HFF-Myc (cell line): ENCODE data around the gene PPEF2.
A peak's percentile ranks its signal among the peaks of the same experiment; 100 is the strongest.
"Not testable (repeated sequence)": the region's sequence is repeated elsewhere in the genome, so short reads cannot be mapped to it uniquely, and the experiment has no call there.

Experiments
- DNase-seq: peaks from one replicate; pipeline ENCODE4 v3.0.0-alpha.2; 2011; ENCODE audit warnings: low read depth; ENCODE audit errors: extremely low read depth
- H3K4me3 ChIP-seq: replicated peaks from 2 replicates; pipeline ENCODE4 v1.5.1; 2011; ENCODE audit warnings: low read depth, mild to moderate bottlenecking, control low read depth, low read length
- CTCF ChIP-seq: IDR thresholded peaks from 2 replicates; pipeline ENCODE4 v1.5.1; 2012; ENCODE audit warnings: mild to moderate bottlenecking, low read depth, low read length, control low read depth; ENCODE audit errors: missing control alignments

PPEF2 gene

DNA sequence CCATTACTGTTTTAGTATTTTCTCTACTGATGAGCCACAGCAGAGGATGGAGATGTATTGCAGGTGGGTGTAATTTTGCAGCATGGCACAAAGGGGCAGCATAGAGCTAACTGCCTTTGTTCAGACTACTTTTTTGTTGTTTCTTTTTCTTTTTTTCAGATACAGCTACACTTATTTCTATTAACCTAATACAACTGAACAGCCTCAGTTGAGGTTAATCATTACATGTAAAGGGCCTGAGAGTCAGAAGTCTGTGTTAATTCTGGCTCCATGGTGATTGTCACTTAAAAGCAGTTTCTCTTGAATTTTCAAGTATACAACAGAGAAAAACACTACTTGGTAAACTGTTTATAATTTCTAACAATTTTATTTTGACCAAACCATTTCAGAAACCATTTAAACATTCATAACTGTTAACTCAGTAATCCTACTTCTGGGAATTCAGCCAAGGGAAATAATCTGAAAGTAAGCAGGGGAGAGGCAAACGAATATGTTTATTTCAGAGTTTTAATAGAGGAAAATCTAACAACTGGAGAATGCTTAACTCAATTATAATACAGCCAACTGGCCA is 13.9 kb upstream of the PPEF2 start:
- TF ChIP-seq CTCF = peak; percentile 72
- peak; percentile 33 for DNase-seq
- H3K4me3 ChIP-seq = no peak overlapping the region

GRCh38 chr4:75912968-75913367 is 10.7 kb upstream of the PPEF2 start:
- TF ChIP-seq CTCF = no peak
- no peak for DNase-seq
- H3K4me3 ChIP-seq = no peak overlapping the region

GRCh38 chr4:75910831-75911230 is 8.6 kb upstream of the PPEF2 start:
- not testable (repeated sequence) for DNase-seq

GRCh38 chr4:75909405-75909804 is 7.2 kb upstream of the PPEF2 start:
- H3K4me3 ChIP-seq = no peak overlapping the region
- TF ChIP-seq CTCF = no peak
- DNase-seq = no peak

More at GRCh38 chr4:75910831-75911230, 8.6 kb upstream of the PPEF2 start:
- H3K4me3 ChIP-seq = not testable (repeated sequence)

DNA sequence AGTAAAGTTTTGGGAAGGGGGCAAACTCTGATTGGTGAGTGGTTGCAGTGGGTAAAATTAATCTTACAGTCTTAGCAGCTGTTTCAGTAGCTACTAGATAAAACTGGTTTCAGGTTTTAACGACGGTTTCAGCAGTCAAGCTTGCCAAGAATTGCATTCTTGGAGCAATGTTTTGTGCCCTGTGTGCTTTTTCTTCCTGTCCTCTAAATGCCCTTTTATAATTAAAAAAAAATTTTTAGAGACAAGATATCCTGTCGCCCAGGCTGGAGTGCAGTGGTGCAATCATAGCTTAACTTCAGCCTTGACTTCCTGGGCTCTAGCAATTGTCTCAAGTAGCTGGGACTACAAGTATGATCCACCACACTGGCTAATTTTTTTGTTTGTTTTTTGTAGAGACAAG is 6.3 kb upstream of the PPEF2 start:
- DNase-seq = no peak

DNA sequence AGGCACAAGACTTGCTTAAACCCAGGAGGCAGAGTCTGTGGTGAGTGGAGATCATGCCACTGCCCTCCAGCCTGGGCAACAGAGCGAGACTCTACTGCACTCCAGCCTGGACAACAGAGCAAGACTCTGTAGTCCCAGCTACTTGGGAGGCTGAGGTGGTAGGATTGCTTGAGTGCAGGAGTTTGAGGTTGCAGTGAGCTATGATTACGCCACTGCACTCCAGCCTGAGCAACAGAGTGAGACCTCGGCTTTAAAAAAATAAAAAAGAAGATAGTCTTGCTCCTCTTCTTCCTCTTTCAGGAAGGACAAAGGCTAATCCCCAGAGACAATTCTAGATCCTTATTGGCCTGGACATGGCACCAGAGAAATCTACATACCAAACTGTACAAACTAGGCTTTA is 5.7 kb upstream of the PPEF2 start:
- TF ChIP-seq CTCF = no peak
- no peak for DNase-seq
- no peak overlapping the region for H3K4me3 ChIP-seq

More for the DNA sequence above, 6.3 kb upstream of the PPEF2 start:
- TF ChIP-seq CTCF = no peak
- H3K4me3 ChIP-seq = no peak overlapping the region

DNA sequence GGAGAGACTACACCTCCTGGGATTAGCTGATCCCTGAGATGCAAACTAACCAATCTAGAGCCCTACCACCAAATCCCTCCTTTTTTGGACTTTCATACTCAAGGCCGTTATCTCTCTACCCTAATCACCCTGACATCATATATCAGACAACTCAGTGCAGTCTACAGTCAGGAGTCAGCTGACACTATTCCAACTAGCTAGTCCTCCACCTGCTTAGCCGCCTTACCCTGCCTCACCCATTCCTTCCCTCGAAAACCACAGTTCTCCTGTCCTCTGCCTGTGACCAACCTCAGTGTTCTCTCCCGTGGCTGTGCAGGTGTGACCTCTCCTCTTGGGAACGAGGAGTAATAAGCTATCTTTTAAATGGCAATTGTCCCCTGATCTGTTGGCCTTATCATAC is 1.8 kb upstream of the PPEF2 start:
- TF ChIP-seq CTCF = no peak
- no peak overlapping the region for H3K4me3 ChIP-seq
- no peak for DNase-seq

DNA sequence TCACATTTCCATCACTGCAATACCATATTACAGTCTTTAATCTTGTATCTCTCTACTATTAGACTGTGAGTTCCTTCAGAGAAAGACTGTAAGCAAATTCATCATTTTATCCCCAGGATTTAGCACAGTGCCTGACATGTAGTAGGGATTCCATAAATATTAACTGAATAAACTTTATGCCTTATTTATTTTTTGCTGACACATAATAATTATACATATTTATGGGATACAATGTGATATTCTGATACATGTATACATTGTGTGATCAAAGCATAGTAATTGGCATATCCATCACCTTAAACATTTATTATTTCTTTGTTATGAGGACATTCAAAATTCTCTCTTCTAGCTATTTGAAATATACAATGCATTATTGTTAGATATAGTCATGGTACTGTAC is 3.7 kb downstream of the PPEF2 start:
- H3K4me3 ChIP-seq = no peak overlapping the region

More for the DNA sequence above, 3.7 kb downstream of the PPEF2 start:
- no peak for TF ChIP-seq CTCF
- DNase-seq = no peak
